ENCODE results near the gene PPM1H. TPM values are rescaled to one million over a fixed set of nuclear protein-coding genes. Genes with fewer than 3 reads are reported as not detected.
A peak's percentile ranks its signal among the peaks of the same experiment; 100 is the strongest.

PPM1H gene
- total RNA-seq, 4 donors from 2014 or later, result 0.46 to 3.4 (median 1.3) TPM

GRCh38 chr12:62604373-62604772 lies 330.6 kb downstream of the PPM1H start:
- intact Hi-C loops (cut with DNase I; ENCODE audit: low total_unique reads) (no loop called here), in situ Hi-C loops (cut with MboI; ENCODE audit: low sequenced_read_pairs in 4 of 4) (no loop called here)
- H3K4me3 ChIP-seq, result peak overlapping the region; percentile 77 to 86 (median 82)
- TF ChIP-seq CTCF (IDR thresholded peaks at IDR 0.05 in 4 of 5, conservative IDR thresholded peaks at IDR 0.05 in 1 of 5), result no peak
- TF ChIP-seq POLR2A (IDR thresholded peaks at IDR 0.05), result no peak
- no peaks in the 10 kb centered on the region for H3K9me3 ChIP-seq
- H3K4me1 ChIP-seq, result peaks cover 26 to 29% of the 10 kb centered on the region in 2 donors
- H3K27ac ChIP-seq, result peak overlapping the region in 2 of 4 donors; percentile 96 to 98
- H3K27me3 ChIP-seq, result no peaks in the 10 kb centered on the region
- ATAC-seq, result no peak
- H3K36me3 ChIP-seq, result no peaks in the 10 kb centered on the region
- DNase-seq, result no peak

- intact Hi-C loops (cut with DNase I; ENCODE audit: low total_unique reads) (loop anchor here (1.0 to 2.0 kb wide), 2 partner anchors 191 to 343 kb away; partner anchors contain the start of gene USP15), in situ Hi-C loops (cut with MboI; ENCODE audit: low sequenced_read_pairs in 4 of 4) (no loop called here)
- H3K9me3 ChIP-seq, result no peaks in the 10 kb centered on the region
- peak overlapping the region; percentile 94 to 98 (median 97) for H3K27ac ChIP-seq
- no peaks in the 10 kb centered on the region for H3K36me3 ChIP-seq
- ATAC-seq (no peak), DNase-seq (no peak)
- no peaks in the 10 kb centered on the region for H3K27me3 ChIP-seq
- H3K4me1 ChIP-seq, result peaks cover 26 to 29% of the 10 kb centered on the region in 2 donors
- H3K4me3 ChIP-seq, result peak overlapping the region; percentile 77 to 86 (median 82)
- no peak for TF ChIP-seq CTCF (IDR thresholded peaks at IDR 0.05 in 4 of 5, conservative IDR thresholded peaks at IDR 0.05 in 1 of 5)
- no peak for TF ChIP-seq POLR2A (IDR thresholded peaks at IDR 0.05)
Measured at GRCh38 chr12:62603811-62604098, 331.2 kb downstream of the PPM1H start.

DNA sequence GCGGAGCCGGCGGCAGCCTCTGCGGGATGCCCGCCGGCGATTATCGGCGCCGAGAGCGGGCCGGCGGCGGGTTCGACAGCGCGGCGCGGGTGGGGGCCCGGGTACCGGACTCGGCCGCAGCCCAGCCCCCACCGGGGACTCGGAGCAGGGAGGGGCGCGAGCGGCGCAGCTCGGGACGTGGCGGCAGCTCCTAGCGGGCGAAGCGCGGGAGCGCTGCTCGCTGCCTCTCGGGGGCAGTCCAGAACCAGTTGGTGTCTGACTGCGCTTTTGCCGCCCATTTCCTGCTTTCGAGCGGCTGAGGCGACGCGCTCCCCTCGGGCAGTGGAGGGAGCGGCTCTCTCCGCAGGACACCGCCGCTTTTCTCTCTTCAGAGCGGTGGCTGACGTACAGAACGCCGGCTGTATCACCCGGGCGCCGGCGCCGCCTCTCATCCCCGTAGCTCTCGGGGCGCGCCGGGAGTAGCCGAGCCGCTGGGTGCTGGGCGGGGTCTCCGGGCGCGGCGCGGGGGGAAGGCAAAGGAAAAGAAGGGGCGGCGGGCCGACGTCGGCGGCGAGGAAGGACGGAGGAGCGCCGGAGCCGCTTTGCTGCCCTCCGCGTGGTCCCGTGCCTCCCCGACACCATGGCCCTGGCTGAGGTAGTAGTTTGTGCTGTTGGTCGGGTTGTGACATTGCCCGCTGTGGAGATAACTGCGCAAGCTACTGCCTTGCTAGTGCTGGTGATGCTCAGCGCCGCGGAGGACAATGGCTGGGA lies 331.7 kb downstream of the PPM1H start:
- Histone ChIP-seq H3K9me3 (no peaks in the 10 kb centered on the region), H3K4me3 (peak overlapping the region; percentile 77 to 86 (median 82)), H3K27ac (peak overlapping the region; percentile 94 to 98 (median 97)), H3K36me3 (no peaks in the 10 kb centered on the region), H3K27me3 (no peaks in the 10 kb centered on the region), H3K4me1 (peaks cover 26 to 29% of the 10 kb centered on the region in 2 donors)
- intact Hi-C loops (cut with DNase I; ENCODE audit: low total_unique reads), result loop anchor here (1.0 to 2.0 kb wide), 2 partner anchors 191 to 342 kb away; partner anchors contain the start of gene USP15
- ATAC-seq, result peak; percentile 84 to 88
- TF ChIP-seq CTCF (IDR thresholded peaks at IDR 0.05 in 4 of 5, conservative IDR thresholded peaks at IDR 0.05 in 1 of 5) (peak; percentile 45 to 73 (median 63)), POLR2A (IDR thresholded peaks at IDR 0.05) (peak; percentile 25 to 54)
- in situ Hi-C loops (cut with MboI; ENCODE audit: low sequenced_read_pairs in 4 of 4), result no loop called here
- peak; percentile 74 to 80 for DNase-seq

DNA sequence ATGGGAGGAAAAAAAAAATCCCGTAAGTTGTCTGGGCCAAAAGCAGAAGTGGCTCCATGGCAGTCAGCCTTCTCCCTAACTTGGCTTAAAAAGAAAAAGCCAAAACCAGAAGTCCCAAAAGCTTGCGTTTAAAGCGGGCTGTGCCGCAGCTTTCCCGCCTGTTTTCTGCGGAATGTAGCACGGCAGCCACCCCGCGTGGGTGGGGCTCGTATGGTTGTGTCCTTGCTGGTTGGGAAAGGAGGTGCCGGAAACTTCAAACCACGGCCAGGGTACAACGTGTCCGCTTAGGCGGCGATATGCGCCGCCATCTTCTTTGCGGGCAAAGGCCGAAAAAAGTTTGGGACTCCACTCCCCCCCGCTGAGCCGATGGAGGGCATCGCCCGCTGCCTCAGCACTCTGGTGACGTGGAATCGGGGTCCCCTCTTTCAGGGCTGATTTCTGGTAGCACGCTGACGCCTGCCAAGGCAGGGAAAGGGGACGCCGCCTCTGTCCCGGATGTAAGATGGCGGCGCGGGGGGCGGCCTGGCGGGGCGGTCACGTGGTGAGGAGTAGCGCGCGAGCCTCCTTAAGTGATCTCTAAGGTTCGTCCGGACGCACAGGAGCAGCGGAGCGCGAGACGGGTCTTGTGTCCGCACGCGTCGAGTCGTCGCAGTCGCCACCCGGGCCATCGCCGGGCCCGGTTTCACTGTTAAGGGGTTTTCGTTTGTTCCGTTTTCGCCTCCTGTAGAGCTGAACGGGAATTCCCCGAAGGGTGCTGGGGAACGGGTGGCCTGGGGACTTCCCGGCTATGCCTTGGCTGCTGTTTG lies 332.5 kb downstream of the PPM1H start:
- in situ Hi-C loops (cut with MboI; ENCODE audit: low sequenced_read_pairs in 4 of 4), result no loop called here

More for the DNA sequence above, 332.5 kb downstream of the PPM1H start:
- intact Hi-C loops (cut with DNase I; ENCODE audit: low total_unique reads), result loop anchor here (1.0 to 2.0 kb wide), 3 partner anchors 136 to 342 kb away; partner anchors contain the start of genes MON2 and USP15
- Histone ChIP-seq H3K27ac (peak overlapping the region; percentile 94 to 98 (median 97)), H3K9me3 (no peaks in the 10 kb centered on the region), H3K4me1 (peaks cover 26 to 29% of the 10 kb centered on the region in 2 donors), H3K36me3 (no peaks in the 10 kb centered on the region), H3K4me3 (peak overlapping the region; percentile 77 to 86 (median 82)), H3K27me3 (no peaks in the 10 kb centered on the region)
- peak; percentile 84 to 88 for DNase-seq
- ATAC-seq, result peak; percentile 90 to 91
- TF ChIP-seq POLR2A (IDR thresholded peaks at IDR 0.05) (peak; percentile 82 to 88), CTCF (IDR thresholded peaks at IDR 0.05 in 4 of 5, conservative IDR thresholded peaks at IDR 0.05 in 1 of 5) (no peak)

Data from gastrocnemius medialis (tissue), 4 donors.